HG03354 (cell line): ENCODE data around the gene FZD2.
"Not testable (repeated sequence)": the region's sequence is repeated elsewhere in the genome, so short reads cannot be mapped to it uniquely, and the experiment has no call there.

Experiments
- ATAC-seq: cut with Tn5 transposase; IDR thresholded peaks from one replicate; pipeline ENCODE4 v1.9.1; 2021; ENCODE audit warnings: mild to moderate bottlenecking; ENCODE audit not compliant: unreplicated experiment, poor library complexity, severe bottlenecking

The FZD2 gene

GRCh38 chr17:44568945-44569858 lies 11.9 kb downstream of the FZD2 start:
- ATAC-seq, result no peak

DNA sequence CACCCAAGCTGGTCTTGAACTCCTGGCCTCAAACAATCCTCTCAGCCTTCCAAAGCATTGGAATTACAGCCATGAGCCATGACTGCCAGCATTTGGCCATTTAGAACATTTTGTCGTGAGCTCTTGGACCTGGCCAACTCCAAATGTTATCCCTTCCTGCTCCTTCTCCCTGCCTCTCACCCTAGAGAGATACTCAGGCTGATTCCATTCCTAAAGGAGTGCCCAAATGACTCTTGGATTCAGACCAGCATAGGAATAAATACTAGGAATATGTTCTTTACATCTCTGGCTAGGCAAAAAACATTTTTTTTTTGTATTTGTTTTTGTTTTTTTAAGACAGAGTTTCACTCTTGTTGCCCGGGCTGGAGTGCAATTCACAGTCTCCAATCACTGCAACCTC lies 15.5 kb downstream of the FZD2 start:
- ATAC-seq, result no peak

- no peak for ATAC-seq
Observed at GRCh38 chr17:44575403-44575802, 18.1 kb downstream of the FZD2 start.

DNA sequence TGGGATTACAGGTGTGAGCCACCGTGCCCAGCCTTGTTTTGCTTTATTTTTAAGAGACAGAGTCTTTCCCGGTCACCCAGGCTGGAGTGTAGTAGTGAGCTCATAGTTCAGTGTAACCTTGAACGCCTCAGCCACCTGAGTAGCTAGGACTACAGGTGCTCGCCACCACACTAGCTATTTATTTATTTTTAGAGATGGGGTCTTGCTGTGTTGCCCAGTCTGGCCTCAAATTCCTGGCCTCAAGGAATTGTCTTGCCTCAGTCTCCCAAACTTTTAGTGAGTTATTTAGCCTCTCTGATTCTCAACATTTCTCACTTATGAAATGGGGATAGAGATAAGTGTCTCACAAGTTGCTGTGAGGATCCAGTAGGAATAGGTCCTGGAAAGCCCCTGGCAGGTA lies 21.7 kb downstream of the FZD2 start:
- no peak for ATAC-seq

DNA sequence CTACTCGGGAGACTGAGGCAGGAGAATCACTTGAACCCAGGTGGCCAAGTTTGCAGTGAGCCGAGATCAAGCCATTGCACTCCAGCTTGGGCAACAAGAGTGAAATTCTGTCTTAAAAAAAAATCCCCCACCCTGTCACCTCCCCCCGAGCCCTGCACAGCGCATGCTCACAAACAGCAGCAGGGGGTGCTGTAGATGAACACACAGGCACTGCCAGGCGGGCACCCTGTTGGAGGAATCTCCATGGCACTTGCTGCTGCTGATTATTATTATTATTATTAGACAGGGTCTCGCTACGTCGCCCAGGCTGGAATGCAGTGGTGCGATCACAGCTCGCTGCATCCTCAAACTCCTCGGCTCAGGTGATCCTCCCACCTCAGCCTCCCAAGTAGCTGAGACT lies 24.6 kb downstream of the FZD2 start:
- ATAC-seq, result no peak

GRCh38 chr17:44584443-44584842 lies 27.2 kb downstream of the FZD2 start:
- ATAC-seq, result no peak

- no peak for ATAC-seq
Observed at GRCh38 chr17:44585315-44585714, 28.0 kb downstream of the FZD2 start.

GRCh38 chr17:44587339-44587738 lies 30.1 kb downstream of the FZD2 start:
- no peak for ATAC-seq

DNA sequence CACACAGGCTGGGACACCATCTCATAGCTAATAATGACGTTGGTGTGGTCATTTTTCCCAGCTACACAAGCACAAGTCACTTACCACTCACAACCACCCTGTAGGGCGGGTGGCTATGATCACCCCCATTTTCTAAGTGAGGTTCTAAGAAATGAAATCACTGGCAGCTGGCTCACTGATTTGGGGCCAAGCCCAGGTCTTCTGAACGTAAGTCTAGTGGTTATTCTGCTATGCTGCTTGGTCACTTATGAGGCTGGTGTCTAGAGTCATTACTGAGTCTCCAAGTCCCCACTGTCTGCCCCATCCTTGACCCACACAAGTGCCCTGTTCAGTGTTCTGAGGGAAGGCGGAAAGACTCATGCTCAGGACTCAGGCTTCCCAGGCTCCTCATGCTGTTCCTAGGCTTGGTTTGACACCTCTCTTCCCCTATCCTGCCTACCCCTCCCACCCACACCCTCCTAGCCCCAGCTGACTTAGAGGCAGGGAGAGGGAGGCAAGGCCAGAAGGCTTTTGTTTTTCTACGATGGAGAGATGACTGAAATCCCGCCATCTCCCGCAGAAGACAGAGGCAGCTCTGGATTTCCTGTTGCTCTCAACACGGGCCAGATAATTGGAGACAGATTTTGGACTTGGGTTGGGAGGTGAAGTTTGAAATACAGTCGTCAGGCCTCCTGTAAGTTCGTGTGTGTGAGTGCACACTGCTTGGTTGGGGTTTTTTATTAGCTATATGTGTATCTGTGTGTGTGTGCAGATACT lies 32.2 kb downstream of the FZD2 start:
- ATAC-seq, result no peak

GRCh38 chr17:44590072-44590462 lies 32.8 kb downstream of the FZD2 start:
- not testable (repeated sequence) for ATAC-seq

GRCh38 chr17:44590762-44591161 lies 33.5 kb downstream of the FZD2 start:
- not testable (repeated sequence) for ATAC-seq

DNA sequence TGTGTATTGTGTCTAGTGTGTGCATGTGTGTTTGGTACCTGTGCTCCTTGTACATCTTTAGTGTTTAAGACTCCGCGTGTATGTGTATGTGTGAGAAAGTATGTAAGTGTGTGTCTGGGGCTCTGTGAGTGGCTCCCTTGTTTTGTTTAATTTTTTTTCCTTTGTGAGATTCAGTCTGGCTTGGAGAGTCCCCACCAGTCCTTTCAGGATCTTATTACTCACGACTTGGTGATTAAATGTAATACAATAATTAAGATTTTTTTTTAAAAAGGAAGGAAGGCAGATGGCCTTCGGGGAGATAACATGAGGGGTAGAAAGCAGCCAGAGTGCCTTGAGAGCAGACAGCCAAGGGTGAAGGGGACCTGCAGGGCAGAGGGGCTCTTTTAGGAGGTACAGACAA lies 33.9 kb downstream of the FZD2 start:
- no peak for ATAC-seq

DNA sequence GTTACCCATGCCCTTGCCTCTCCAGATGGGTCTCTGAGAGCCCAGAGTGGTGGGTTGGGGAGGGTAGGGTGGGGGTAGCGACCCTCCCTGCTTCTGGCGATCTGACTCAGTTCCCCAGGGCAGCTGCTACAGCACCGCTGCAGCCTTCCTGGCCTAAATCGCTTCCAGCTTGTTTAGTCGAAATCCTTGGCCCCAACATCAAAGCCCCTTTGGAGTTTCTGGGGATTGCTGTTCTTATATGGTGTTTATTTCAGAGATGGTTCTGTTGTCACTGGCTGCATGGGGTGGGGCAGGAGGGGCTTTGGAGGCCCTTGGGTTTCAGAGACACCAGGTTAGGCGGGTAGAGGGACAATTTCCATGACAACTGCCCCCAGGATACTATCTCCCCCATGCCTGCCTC lies 35.9 kb downstream of the FZD2 start:
- no peak for ATAC-seq

DNA sequence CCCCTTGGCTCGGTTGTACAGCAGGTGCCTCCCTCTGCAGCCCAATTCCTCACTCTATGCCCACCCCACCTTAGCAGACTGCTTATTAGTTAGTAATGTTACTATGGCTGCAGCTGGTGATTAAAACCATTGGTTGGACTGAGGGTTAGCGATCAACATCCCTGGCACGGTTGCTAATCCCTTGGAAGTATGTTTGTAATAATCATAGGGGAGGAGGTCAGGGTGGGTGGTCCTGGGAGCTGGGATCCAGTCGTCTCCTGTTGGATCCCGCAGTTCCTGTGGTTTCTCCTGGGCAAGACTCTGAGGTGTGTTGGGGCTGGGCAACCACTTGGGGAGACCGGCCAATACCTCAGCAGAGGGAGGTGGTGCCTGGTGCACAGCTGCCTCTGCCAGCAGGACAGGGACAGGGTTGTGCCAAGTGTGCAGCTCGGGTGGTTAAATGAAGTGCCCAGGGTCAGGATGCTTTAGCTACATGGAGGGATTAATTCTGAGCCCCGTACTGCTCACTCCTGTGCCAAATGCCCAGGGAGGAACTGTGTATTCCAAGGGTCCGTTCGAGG lies 38.0 kb downstream of the FZD2 start:
- ATAC-seq, result no peak

DNA sequence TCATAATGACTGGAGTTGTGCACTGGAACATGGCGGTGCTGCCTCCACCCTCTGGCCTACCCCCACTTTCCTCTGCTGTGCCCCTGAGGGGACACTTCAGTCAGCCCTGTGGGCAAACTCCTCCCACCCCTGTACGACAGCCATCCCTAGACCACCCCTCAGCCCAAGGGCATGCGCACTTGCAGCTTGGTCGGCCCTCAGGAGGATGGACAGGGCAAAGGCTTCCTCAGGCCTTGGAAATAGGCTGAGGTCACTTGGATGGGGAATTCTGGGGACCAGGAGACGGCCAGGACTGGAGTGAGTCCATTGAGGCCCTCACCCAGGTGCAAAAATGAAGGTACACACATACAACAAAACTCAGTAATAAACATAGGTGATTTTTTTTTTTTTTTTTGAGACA lies 41.0 kb downstream of the FZD2 start:
- ATAC-seq, result no peak

DNA sequence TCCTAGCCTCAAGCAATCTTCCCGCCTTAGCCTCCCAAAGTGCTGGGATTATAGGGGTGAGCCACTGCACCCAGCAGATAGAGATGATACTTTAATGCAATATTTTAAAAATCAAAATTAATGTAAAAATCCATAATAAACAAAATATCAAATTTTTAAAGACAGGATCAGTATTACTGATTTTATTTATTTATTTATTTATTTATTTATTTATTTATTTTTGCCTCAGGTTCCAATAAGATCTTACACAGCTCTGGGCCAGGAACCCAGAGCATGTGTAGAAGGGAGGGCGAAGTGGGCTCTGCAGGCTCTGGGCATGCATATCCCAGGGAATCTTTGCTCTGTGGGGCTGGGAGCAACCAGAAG lies 41.6 kb downstream of the FZD2 start:
- ATAC-seq, result no peak

GRCh38 chr17:44599298-44600175 lies 42.3 kb downstream of the FZD2 start:
- no peak for ATAC-seq

- ATAC-seq, result no peak
Observed at GRCh38 chr17:44601539-44601938, 44.3 kb downstream of the FZD2 start.

DNA sequence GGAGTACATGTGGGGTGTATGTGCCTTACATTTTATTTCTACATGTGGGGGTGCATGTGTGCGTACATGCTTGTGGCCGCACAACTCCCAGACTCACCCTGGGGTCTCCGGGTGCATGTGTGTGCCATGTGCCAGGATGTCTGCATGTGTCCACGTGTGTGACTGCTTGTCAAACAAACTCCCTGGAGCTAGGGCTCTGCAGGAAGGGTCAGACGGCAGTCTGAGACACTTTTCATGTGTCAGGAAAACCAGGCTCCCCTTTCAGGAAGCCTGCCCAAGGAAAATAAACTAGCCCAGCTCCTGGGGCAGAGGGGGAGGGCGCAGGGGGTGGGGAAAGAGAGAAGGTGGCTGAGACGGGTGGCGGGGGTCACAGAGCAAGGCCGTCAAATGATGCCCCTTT lies 44.7 kb downstream of the FZD2 start:
- ATAC-seq, result no peak

GRCh38 chr17:44602390-44602789 lies 45.1 kb downstream of the FZD2 start:
- no peak for ATAC-seq
